GM18505 (cell line): ENCODE data around the gene DRD2.

Experiments used
- ATAC-seq: cut with Tn5 transposase; IDR thresholded peaks from one replicate; pipeline ENCODE4 v1.9.1; 2021; ENCODE audit not compliant: unreplicated experiment
- POLR2A ChIP-seq: IDR thresholded peaks from 4 replicates; pipeline ENCODE4 v1.6.1; 2011; ENCODE audit warnings: borderline replicate concordance; ENCODE audit not compliant: insufficient read depth, insufficient read length; ENCODE audit errors: extremely low read depth

DRD2 gene

DNA sequence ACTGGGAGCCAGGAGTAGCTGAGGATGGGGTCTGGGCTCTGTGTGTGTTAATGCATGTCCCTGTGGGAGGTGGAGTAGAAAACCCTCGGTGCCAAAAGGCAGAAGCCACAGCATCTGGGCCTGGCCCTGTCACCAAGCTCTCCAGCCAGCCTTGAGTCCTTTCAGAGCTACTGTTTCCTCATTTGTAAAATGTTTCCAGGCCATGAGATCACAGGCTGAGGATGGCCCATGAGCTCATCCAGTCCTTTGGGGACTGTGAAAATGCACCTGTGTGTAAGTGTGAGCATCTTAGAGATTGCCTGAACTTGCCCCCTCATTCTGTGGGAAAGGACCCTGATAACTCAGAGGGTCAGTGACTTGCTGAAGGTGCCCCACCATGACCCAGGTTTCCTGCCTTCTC is 78.5 kb downstream of the DRD2 start:
- no peak for ATAC-seq
- TF ChIP-seq POLR2A: no peak

DNA sequence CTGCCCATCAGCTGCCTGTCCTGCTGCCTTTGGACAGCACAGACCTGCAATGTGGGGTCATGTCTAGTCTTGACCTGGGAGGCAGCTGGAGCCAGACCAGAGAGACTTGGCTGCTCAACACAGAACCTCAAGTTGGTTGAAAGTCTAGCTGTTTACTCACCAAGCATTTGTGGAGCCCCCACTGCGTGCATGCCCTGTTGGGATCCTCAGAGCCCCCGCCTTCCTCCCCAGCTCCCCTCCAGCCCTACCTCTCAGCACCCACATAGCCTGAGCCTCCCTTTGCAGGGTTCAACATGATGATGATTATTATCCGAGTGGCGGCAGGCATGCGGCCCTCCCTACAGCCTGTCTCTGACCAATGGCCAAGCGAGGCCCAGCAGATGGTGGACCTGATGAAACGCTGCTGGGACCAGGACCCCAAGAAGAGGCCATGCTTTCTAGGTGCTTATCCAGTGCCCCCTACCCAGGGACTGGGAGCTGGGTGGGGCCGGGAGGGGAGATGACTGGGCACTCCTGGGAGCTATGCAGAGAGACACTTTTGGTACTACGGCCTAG is 79.3 kb downstream of the DRD2 start:
- no peak for TF ChIP-seq POLR2A
- ATAC-seq: no peak

DNA sequence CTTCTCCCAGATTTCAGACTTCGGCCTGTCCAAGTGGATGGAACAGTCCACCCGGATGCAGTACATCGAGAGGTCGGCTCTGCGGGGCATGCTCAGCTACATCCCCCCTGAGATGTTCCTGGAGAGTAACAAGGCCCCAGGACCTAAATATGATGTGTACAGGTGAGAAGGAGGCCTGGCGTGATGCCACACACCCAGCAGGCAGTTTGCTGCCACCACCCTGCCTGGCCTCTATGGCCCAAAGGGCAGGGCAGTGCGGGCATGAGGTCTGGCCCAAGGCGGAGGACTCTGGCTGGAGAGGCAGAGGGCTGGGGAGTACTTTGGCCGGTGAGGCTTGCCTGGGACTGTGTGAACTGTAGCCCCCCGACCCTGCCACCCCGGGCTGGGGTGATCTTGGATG is 80.3 kb downstream of the DRD2 start:
- ATAC-seq: no peak
- TF ChIP-seq POLR2A: no peak

DNA sequence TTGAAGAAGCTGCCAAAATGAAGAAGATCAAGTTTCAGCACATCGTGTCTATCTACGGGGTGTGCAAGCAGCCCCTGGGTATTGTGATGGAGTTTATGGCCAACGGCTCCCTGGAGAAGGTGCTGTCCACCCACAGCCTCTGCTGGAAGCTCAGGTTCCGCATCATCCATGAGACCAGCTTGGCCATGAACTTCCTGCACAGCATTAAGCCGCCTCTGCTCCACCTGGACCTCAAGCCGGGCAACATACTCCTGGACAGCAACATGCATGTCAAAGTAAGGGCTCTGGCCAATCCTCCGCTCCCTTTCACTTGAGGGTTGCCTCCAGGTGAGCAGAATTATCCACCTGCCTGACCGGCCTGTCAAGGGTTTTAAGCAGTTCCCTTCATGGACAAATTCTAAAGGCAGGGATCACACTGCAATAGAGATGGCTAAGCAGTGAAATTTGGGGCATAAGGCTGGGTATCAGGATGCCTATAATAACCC is 81.7 kb downstream of the DRD2 start:
- TF ChIP-seq POLR2A: no peak
- ATAC-seq: no peak

DNA sequence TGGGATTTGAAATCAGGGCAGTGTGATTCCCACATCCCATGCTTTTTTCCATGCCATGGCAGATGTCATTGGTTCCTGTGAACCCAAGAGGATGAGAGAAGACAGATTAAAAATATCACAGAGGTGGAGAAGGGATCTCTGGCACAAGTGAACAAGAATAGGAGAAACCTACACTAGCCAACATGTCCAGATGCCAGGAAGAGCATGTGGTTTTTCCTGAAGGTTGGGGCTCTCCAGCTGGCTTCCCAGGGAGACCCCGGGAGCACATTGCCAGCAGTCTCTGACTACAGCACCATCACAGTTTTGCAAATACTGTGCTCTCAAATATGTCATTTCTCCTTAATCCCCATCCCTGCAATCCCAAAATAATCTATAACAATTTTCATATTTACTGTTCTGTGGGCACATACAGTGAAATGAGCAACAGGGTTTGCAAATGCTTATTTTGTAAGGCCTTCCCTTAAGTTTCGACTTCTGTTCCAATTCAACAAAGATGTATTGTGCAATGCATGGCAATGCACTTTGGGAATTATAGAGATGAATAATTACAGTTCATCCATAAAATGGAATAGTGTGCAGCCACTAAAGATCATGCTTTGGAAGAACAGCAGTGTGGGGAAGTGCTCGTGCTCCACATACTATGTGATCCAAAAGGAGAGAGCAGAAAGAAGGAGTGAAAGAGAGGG is 82.8 kb downstream of the DRD2 start:
- ATAC-seq: no peak

GRCh38 chr11:113389272-113389671 is 85.9 kb downstream of the DRD2 start:
- TF ChIP-seq POLR2A: no peak
- ATAC-seq: no peak

More for the DNA sequence above, 82.8 kb downstream of the DRD2 start:
- no peak for TF ChIP-seq POLR2A

GRCh38 chr11:113387605-113388211 is 87.5 kb downstream of the DRD2 start, which contains the start of gene ANKK1:
TSS of gene ANKK1 (plus strand) at chr11:113387779. CDS start at chr11:113387885, 106 bp downstream.
- TF ChIP-seq POLR2A: no peak
- ATAC-seq: no peak

DNA sequence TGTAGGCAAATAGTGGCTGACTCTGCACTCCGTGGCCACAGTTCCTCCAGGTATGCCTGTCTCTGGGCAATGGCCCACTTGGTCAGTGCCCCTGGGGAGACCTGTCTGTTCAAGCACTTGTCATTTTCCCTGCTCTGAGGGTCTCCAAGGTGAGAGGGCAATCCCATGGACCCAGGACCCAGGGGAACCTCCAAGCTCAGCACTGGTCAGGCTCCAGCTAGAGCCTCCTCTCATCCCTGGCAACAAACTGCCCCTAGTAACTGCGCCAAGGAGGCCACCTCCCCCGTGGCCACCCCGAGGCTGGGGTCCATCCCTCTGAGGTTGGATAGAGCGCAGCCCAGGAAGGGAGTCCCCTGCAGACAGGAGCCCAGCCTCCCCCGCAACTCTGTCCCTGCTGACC is 88.3 kb downstream of the DRD2 start:
- no peak for ATAC-seq
- no peak for TF ChIP-seq POLR2A

GRCh38 chr11:113385749-113386148 is 89.4 kb downstream of the DRD2 start:
- ATAC-seq: no peak
- no peak for TF ChIP-seq POLR2A

- TF ChIP-seq POLR2A: no peak
- no peak for ATAC-seq
Measured at GRCh38 chr11:113384551-113384950, 90.6 kb downstream of the DRD2 start.

- ATAC-seq: no peak
- no peak for TF ChIP-seq POLR2A
Measured at GRCh38 chr11:113382121-113382520, 93.1 kb downstream of the DRD2 start.

DNA sequence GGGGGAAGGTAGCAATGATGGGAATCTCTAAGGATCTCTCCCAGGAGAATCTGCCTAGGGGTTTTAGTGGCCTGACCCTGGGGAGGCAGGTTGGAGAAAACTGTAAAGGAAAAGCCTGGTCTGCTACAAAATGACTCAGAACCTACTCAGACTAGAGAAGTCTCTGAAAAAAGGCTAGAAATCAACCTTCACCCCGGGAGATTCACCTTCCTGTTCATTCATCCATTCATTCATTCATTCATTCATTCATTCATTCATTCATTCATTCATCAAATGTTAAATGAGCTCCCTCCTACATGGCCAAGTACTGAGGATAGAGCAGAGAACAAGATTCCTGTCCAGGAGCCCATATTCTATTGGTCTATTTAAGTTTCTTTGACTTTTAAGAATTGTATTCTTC is 96.5 kb downstream of the DRD2 start:
- ATAC-seq: no peak

DNA sequence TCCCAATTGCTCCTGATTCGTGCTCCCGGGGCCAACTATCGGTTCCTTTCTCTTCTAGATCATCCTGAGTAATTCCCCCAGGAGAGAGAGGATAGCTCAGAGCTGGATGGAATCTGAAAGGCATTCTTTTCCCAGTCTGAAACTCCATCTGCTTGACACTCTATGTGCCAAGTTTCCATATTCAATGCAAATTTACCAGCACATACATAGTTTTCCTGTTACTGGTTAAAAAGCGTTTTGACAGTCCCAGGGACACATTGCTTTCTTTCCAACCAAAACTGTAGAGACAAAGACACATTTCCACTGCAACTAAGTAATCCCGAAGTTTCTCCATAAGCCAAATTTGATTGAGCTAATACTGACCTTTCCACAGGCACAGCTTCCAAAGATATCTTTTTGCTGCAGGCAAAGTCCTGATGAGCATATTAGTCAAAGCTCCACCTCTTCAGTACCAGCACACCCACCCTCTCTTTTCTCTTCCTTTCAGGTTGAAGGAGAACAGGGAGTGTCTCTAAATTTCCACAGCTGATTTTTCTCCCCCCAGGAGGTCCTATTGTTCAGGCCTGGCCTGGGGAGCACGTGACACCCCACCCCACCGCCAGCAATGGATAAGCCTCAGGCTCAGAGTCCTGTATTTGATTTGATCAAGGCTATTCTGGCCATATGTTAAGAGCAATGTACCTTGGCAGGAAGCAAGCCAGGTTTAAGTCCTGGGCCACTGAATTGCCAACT is 97.4 kb downstream of the DRD2 start:
- no peak for TF ChIP-seq POLR2A
- no peak for ATAC-seq

More for the DNA sequence above, 96.5 kb downstream of the DRD2 start:
- no peak for TF ChIP-seq POLR2A
